Transverse colon (tissue), 4 donors: Measurements from ENCODE around the gene CPSF6.
"Not testable (repeated sequence)": the region's sequence is repeated elsewhere in the genome, so short reads cannot be mapped to it uniquely, and the experiment has no call there.

Experiments used
- CTCF ChIP-seq, 5 experiments: fragments of 200-600 bp in 3 of 5; fragments of 450-650 bp in 2 of 5; sonication (generic) in 3 of 5; IDR thresholded peaks; 1 replicate in 2 of 5; 2 replicates in 3 of 5; pipeline ENCODE4 v1.5.1; 2016 to 2017; ENCODE audit warnings: antibody characterized with exemption in 5 of 5, inconsistent platforms in 3 of 5, mild to moderate bottlenecking in 2 of 5, moderate library complexity in 1 of 5
- EP300 ChIP-seq: sonication (generic); formaldehyde crosslinking; IDR thresholded peaks from one replicate; pipeline ENCODE4 v1.6.1; 2017; ENCODE audit warnings: antibody characterized with exemption, low read depth
- POLR2A ChIP-seq: fragments of 450-650 bp; IDR thresholded peaks from one replicate; pipeline ENCODE4 v1.6.1; 2016; ENCODE audit warnings: antibody characterized with exemption, mild to moderate bottlenecking, moderate library complexity
- POLR2AphosphoS5 ChIP-seq, 3 donors: sonication (generic); formaldehyde crosslinking; IDR thresholded peaks; one replicate each; pipeline ENCODE4 v1.6.1; 2016; ENCODE audit warnings: antibody characterized with exemption in 3 of 3

GRCh38 chr12:69317233-69317632 lies 77.9 kb downstream of the CPSF6 start:
- TF ChIP-seq CTCF (IDR thresholded peaks at IDR 0.05); POLR2A; POLR2AphosphoS5 (IDR thresholded peaks at IDR 0.05); EP300: not testable (repeated sequence)
